GM15510 (cell line): ENCODE results near the gene LIN28A.
"Not testable (repeated sequence)": the region's sequence is repeated elsewhere in the genome, so short reads cannot be mapped to it uniquely, and the experiment has no call there.

ENCODE experiments used
- POLR2A ChIP-seq: IDR thresholded peaks from 3 replicates; pipeline ENCODE4 v1.6.1; 2011; ENCODE audit warnings: borderline replicate concordance; ENCODE audit not compliant: insufficient read length; ENCODE audit errors: extremely low read depth

The LIN28A gene

GRCh38 chr1:26410706-26411623, at the start of gene LIN28A:
LIN28A (plus strand) TSS chr1:26410817; CDS start chr1:26410892, 75 bp downstream.
- no peak for TF ChIP-seq POLR2A

- TF ChIP-seq POLR2A = no peak
Measured at GRCh38 chr1:26361605-26362122, 49.0 kb upstream of the LIN28A start.

GRCh38 chr1:26362331-26362730, 48.3 kb upstream of the LIN28A start:
- TF ChIP-seq POLR2A = no peak

GRCh38 chr1:26363549-26364448, 46.8 kb upstream of the LIN28A start:
- TF ChIP-seq POLR2A = no peak

GRCh38 chr1:26364956-26365355, 45.7 kb upstream of the LIN28A start:
- no peak for TF ChIP-seq POLR2A

GRCh38 chr1:26367441-26367840, 43.2 kb upstream of the LIN28A start:
- TF ChIP-seq POLR2A = no peak

- no peak for TF ChIP-seq POLR2A
Measured at GRCh38 chr1:26368006-26368405, 42.6 kb upstream of the LIN28A start.

- TF ChIP-seq POLR2A = no peak
Measured at GRCh38 chr1:26368486-26368885, 42.1 kb upstream of the LIN28A start.

GRCh38 chr1:26370591-26371382, 39.8 kb upstream of the LIN28A start:
- TF ChIP-seq POLR2A = no peak

GRCh38 chr1:26372039-26372438, 38.6 kb upstream of the LIN28A start:
- no peak for TF ChIP-seq POLR2A

GRCh38 chr1:26372611-26373010, 38.0 kb upstream of the LIN28A start, which contains the start of gene ZNF683:
ZNF683 (minus strand) TSS chr1:26372750; CDS start chr1:26368571, 4,179 bp downstream.
- not testable (repeated sequence) for TF ChIP-seq POLR2A

- no peak for TF ChIP-seq POLR2A
Measured at GRCh38 chr1:26373281-26373680, 37.3 kb upstream of the LIN28A start.

- no peak for TF ChIP-seq POLR2A
Measured at GRCh38 chr1:26373789-26374188, 36.8 kb upstream of the LIN28A start.

GRCh38 chr1:26375081-26375480, 35.5 kb upstream of the LIN28A start:
- no peak for TF ChIP-seq POLR2A
